Smooth muscle cell (in vitro differentiated cells): ENCODE data around the gene CLIP3. TPM values are rescaled to one million over a fixed set of nuclear protein-coding genes. Genes with fewer than 3 reads are reported as not detected.

Source experiments
- DNase-seq: peaks from one replicate; lab custom pipeline; 2025; ENCODE audit not compliant: unreplicated experiment; lab: John Stamatoyannopoulos, UW
- H2AFZ ChIP-seq: fragments of 200-600 bp; sonication (generic); 2 replicates; pipeline ENCODE4 v1.6.0; 2016; ENCODE audit warnings: antibody characterized with exemption, low read depth, mild to moderate bottlenecking
- H3F3A ChIP-seq: fragments of 200-600 bp; sonication (generic); 2 replicates; pipeline ENCODE4 v1.6.0; 2017; ENCODE audit warnings: antibody characterized with exemption, low read depth
- H3K27ac ChIP-seq: fragments of 200-600 bp; sonication (generic); 2 replicates; pipeline ENCODE4 v1.5.1; 2016; ENCODE audit warnings: low read depth, mild to moderate bottlenecking
- H3K27me3 ChIP-seq: fragments of 200-600 bp; sonication (generic); 2 replicates; pipeline ENCODE4 v1.6.1; 2016; ENCODE audit warnings: low read depth, mild to moderate bottlenecking
- H3K36me3 ChIP-seq: fragments of 200-600 bp; sonication (generic); 2 replicates; pipeline ENCODE4 v1.5.1; 2016; ENCODE audit warnings: low read depth
- H3K4me1 ChIP-seq: fragments of 200-600 bp; sonication (generic); 2 replicates; pipeline ENCODE4 v1.5.1; 2016; ENCODE audit warnings: low read depth
- H3K4me2 ChIP-seq: fragments of 200-600 bp; sonication (generic); 2 replicates; pipeline ENCODE4 v1.6.0; 2016; ENCODE audit warnings: mild to moderate bottlenecking
- H3K4me3 ChIP-seq: fragments of 200-600 bp; sonication (generic); 2 replicates; pipeline ENCODE4 v1.5.1; 2016; ENCODE audit warnings: mild to moderate bottlenecking
- H3K79me2 ChIP-seq: fragments of 200-600 bp; sonication (generic); 2 replicates; pipeline ENCODE4 v1.6.0; 2016; ENCODE audit warnings: low read depth, mild to moderate bottlenecking
- H3K9ac ChIP-seq: fragments of 200-600 bp; sonication (generic); 2 replicates; pipeline ENCODE4 v1.6.0; 2016; ENCODE audit warnings: low read depth
- H3K9me3 ChIP-seq: fragments of 200-600 bp; sonication (generic); replicated peaks from 2 replicates; pipeline ENCODE4 v1.5.1; 2016; ENCODE audit warnings: low read depth
- H4K20me1 ChIP-seq: fragments of 200-600 bp; sonication (generic); 2 replicates; pipeline ENCODE4 v1.6.0; 2016; ENCODE audit warnings: low read depth
- WGBS: methylation state at CpG from one replicate; pipeline ENCODE4 v1.1.7; 2016; ENCODE audit warnings: low lambda C conversion rate; 5-methylcytosine and 5-hydroxymethylcytosine counted together
- polyA plus RNA-seq: library from polyadenylated mRNA; unstranded; fragments of >200 nt; fragmentation: Nextera tagmentation; extraction: Ambion mirVana; gene quantifications from 2 replicates; pipeline ENCODE4 v1.2.1, GENCODE V29; 2016
- total RNA-seq: library from RNA; depleted of rRNA; stranded (reverse); fragments of >200 nt; gene quantifications from 2 replicates; pipeline ENCODE4 v1.2.3, GENCODE V29; 2014
- TF ChIP-seq, protein P1 (sequence below): fragments of 200-600 bp; sonication (generic); IDR thresholded peaks from 2 replicates; pipeline ENCODE4 v1.5.1; 2017; ENCODE audit warnings: borderline replicate concordance, mild to moderate bottlenecking, antibody characterized with exemption; ENCODE audit not compliant: insufficient read depth, poor library complexity, severe bottlenecking

The CLIP3 gene
- total and polyA plus RNA-seq, 2 experiments from 2014 or later: 10.7 to 36.7 TPM

DNA sequence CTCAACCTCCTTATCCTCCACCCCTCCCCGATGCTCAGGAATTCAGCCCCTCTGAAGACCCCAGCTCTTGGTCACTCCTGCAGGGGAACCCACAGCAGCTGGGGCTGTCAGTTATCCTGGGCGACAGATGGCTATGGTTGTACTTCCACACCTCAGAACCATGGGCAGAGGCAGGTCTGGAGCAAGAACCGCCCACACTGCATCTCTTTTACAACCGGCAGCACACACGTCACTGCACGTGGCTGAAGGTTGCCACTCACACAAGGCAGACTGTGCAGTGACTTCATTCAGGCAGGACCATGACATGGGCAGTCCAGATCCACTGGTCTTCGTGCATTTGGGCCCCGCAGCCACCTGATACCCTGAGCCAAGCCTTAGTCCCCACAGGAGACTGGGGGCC is 59.2 kb downstream of the CLIP3 start:
- Histone ChIP-seq H3F3A (no peaks in the 10 kb centered on the region), H3K79me2 (no peaks in the 10 kb centered on the region), H3K27me3 (peaks cover 6% of the 10 kb centered on the region), H3K4me2 (no peak overlapping the region), H3K4me1 (no peaks in the 10 kb centered on the region), H3K36me3 (no peaks in the 10 kb centered on the region), H2AFZ (no peak overlapping the region), H4K20me1 (no peaks in the 10 kb centered on the region), H3K9me3 (no peaks in the 10 kb centered on the region), H3K27ac (no peak overlapping the region), H3K9ac (no peak overlapping the region), H3K4me3 (no peak overlapping the region)
- WGBS: 44% methylated on average over 8 of the region's 8 CpGs
- DNase-seq: no peak
- TF ChIP-seq, protein P1, sequence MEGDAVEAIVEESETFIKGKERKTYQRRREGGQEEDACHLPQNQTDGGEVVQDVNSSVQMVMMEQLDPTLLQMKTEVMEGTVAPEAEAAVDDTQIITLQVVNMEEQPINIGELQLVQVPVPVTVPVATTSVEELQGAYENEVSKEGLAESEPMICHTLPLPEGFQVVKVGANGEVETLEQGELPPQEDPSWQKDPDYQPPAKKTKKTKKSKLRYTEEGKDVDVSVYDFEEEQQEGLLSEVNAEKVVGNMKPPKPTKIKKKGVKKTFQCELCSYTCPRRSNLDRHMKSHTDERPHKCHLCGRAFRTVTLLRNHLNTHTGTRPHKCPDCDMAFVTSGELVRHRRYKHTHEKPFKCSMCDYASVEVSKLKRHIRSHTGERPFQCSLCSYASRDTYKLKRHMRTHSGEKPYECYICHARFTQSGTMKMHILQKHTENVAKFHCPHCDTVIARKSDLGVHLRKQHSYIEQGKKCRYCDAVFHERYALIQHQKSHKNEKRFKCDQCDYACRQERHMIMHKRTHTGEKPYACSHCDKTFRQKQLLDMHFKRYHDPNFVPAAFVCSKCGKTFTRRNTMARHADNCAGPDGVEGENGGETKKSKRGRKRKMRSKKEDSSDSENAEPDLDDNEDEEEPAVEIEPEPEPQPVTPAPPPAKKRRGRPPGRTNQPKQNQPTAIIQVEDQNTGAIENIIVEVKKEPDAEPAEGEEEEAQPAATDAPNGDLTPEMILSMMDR: no peak

DNA sequence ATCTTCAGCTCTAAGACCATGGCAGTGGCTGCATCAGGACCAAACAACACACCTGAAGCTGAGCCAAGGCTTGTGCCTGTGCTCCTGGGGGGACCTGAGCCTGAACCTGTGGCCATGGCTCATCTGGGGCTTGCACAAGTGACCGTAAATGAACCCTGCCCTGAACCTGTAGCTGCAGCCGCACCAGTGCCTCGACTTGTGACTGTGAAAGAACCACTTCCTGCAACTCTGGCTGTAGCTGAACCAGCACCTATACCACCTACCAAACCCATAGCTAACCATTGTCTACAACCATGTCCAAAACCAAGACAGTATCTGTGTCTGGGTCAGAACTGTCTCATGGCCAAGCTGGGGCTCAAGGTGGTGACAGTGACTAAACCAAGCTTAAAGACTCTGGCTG is 65.9 kb downstream of the CLIP3 start:
- no peaks in the 10 kb centered on the region for H4K20me1 ChIP-seq
- no peak overlapping the region for H3K9ac ChIP-seq
- WGBS: 90% methylated on average over 3 of the region's 3 CpGs
- no peak overlapping the region for H2AFZ ChIP-seq
- TF ChIP-seq, protein P1: no peak
- H3K4me3 ChIP-seq: no peak overlapping the region
- H3K36me3 ChIP-seq: no peaks in the 10 kb centered on the region
- no peak for DNase-seq
- no peaks in the 10 kb centered on the region for H3K79me2 ChIP-seq
- H3K27ac ChIP-seq: no peak overlapping the region
- H3K9me3 ChIP-seq: no peaks in the 10 kb centered on the region
- H3F3A ChIP-seq: no peaks in the 10 kb centered on the region
- no peaks in the 10 kb centered on the region for H3K27me3 ChIP-seq
- no peak overlapping the region for H3K4me2 ChIP-seq
- H3K4me1 ChIP-seq: no peaks in the 10 kb centered on the region

Other genes starting within 250 kb of the CLIP3 start
- not detected in 2 replicates for gene PRODH2, start 220.0 kb downstream of the CLIP3 start, total RNA-seq
- gene PRODH2, start 220.0 kb downstream of the CLIP3 start, polyA plus RNA-seq: not detected in 2 replicates
- gene NPHS1, start 180.4 kb downstream of the CLIP3 start, total RNA-seq: 0.31 TPM in 1 of 2 replicates, not detected in the other
- 0.46 TPM in 1 of 2 replicates, not detected in the other for gene NPHS1, start 180.4 kb downstream of the CLIP3 start, polyA plus RNA-seq
- 0.18 and 2.1 TPM in 2 replicates for gene KIRREL2, start 176.0 kb downstream of the CLIP3 start, total RNA-seq
- gene KIRREL2, start 176.0 kb downstream of the CLIP3 start, polyA plus RNA-seq: 0.56 and 0.64 TPM in 2 replicates
- 40.1 and 81.8 TPM in 2 replicates for gene APLP1, start 164.3 kb downstream of the CLIP3 start, total RNA-seq
- 98.3 and 114 TPM in 2 replicates for gene APLP1, start 164.3 kb downstream of the CLIP3 start, polyA plus RNA-seq
- 4.2 and 4.9 TPM in 2 replicates for gene NFKBID, start 132.3 kb downstream of the CLIP3 start, total RNA-seq
- gene NFKBID, start 132.3 kb downstream of the CLIP3 start, polyA plus RNA-seq: 9.0 and 11.1 TPM in 2 replicates
- gene HCST, start 130.3 kb downstream of the CLIP3 start, total RNA-seq: 0.81 TPM in 1 of 2 replicates, not detected in the other
- gene HCST, start 130.3 kb downstream of the CLIP3 start, polyA plus RNA-seq: 2.6 and 3.4 TPM in 2 replicates
- not detected in 2 replicates for gene TYROBP, start 124.6 kb downstream of the CLIP3 start, total RNA-seq
- not detected in 2 replicates for gene TYROBP, start 124.6 kb downstream of the CLIP3 start, polyA plus RNA-seq
- gene LRFN3, start 96.5 kb downstream of the CLIP3 start, total RNA-seq: 6.0 and 6.2 TPM in 2 replicates
- gene LRFN3, start 96.5 kb downstream of the CLIP3 start, polyA plus RNA-seq: 15.3 and 15.5 TPM in 2 replicates
- 24.0 TPM in 2 replicates for gene SDHAF1, start 37.7 kb downstream of the CLIP3 start, total RNA-seq
- 27.1 and 27.7 TPM in 2 replicates for gene SDHAF1, start 37.7 kb downstream of the CLIP3 start, polyA plus RNA-seq
- 1.1 and 1.9 TPM in 2 replicates for gene SYNE4, start 24.1 kb downstream of the CLIP3 start, total RNA-seq
- 2.6 and 8.8 TPM in 2 replicates for gene SYNE4, start 24.1 kb downstream of the CLIP3 start, polyA plus RNA-seq
- gene ALKBH6, start 18.7 kb downstream of the CLIP3 start, total RNA-seq: 26.2 and 35.4 TPM in 2 replicates
- 36.1 and 37.4 TPM in 2 replicates for gene ALKBH6, start 18.7 kb downstream of the CLIP3 start, polyA plus RNA-seq
- 9.3 and 13.1 TPM in 2 replicates for gene THAP8, start 21.4 kb upstream of the CLIP3 start, total RNA-seq
- 13.1 and 22.9 TPM in 2 replicates for gene THAP8, start 21.4 kb upstream of the CLIP3 start, polyA plus RNA-seq
- 1.0 and 1.5 TPM in 2 replicates for gene WDR62, start 22.0 kb upstream of the CLIP3 start, total RNA-seq
- 2.1 and 4.6 TPM in 2 replicates for gene WDR62, start 22.0 kb upstream of the CLIP3 start, polyA plus RNA-seq
- not detected in 2 replicates for gene OVOL3, start 78.3 kb upstream of the CLIP3 start, total RNA-seq
- not detected in 2 replicates for gene OVOL3, start 78.3 kb upstream of the CLIP3 start, polyA plus RNA-seq
- gene POLR2I, start 82.0 kb upstream of the CLIP3 start, total RNA-seq: 33.3 and 102 TPM in 2 replicates
- gene POLR2I, start 82.0 kb upstream of the CLIP3 start, polyA plus RNA-seq: 132 and 172 TPM in 2 replicates
- 104 and 146 TPM in 2 replicates for gene TBCB, start 82.6 kb upstream of the CLIP3 start, total RNA-seq
- gene TBCB, start 82.6 kb upstream of the CLIP3 start, polyA plus RNA-seq: 234 and 241 TPM in 2 replicates
- gene CAPNS1, start 107.2 kb upstream of the CLIP3 start, total RNA-seq: 183 and 252 TPM in 2 replicates
- 365 and 383 TPM in 2 replicates for gene CAPNS1, start 107.2 kb upstream of the CLIP3 start, polyA plus RNA-seq
- not detected in 2 replicates for gene COX7A1, start 119.6 kb upstream of the CLIP3 start, total RNA-seq
- gene COX7A1, start 119.6 kb upstream of the CLIP3 start, polyA plus RNA-seq: 1.5 TPM in 1 of 2 replicates, not detected in the other
- gene ZNF565, start 181.8 kb upstream of the CLIP3 start, total RNA-seq: 4.5 and 8.6 TPM in 2 replicates
- gene ZNF565, start 181.8 kb upstream of the CLIP3 start, polyA plus RNA-seq: 2.6 and 4.7 TPM in 2 replicates
- gene ZNF146, start 182.2 kb upstream of the CLIP3 start, total RNA-seq: 155 and 161 TPM in 2 replicates
- 49.4 and 57.5 TPM in 2 replicates for gene ZNF146, start 182.2 kb upstream of the CLIP3 start, polyA plus RNA-seq